Caco-2 (cell line): Measurements from ENCODE around the gene NLGN1. TPM values are rescaled to one million over a fixed set of nuclear protein-coding genes. Genes with fewer than 3 reads are reported as not detected.
A peak's percentile ranks its signal among the peaks of the same experiment; 100 is the strongest.

Experiments used
- BruUV-seq: library from RNA; stranded (reverse); fragments of 400-500 nt; replicated peaks from 2 replicates; lab custom pipeline; 2021; lab: Mats Ljungman, UMichigan
- CTCF ChIA-PET: fragments of 300-600 bp; sonication (Branson Sonifier 250); formaldehyde crosslinking; loops from one replicate; lab custom pipeline; 2022; ENCODE audit warnings: antibody characterized with exemption; lab: Charles Lee
- POLR2A ChIA-PET: fragments of 300-600 bp; sonication (Branson Sonifier 250); formaldehyde crosslinking; loops from one replicate; lab custom pipeline; 2022; ENCODE audit warnings: antibody characterized with exemption; lab: Charles Lee
- DNase-seq, 2 experiments: peaks; one replicate each; pipeline versions ENCODE4 v3.0.0 to v3.0.0-alpha.2; 2020 to 2022
- H3K27me3 ChIP-seq: replicated peaks from 2 replicates; pipeline ENCODE4 v1.6.0; 2011; ENCODE audit warnings: low read length; ENCODE audit not compliant: control insufficient read depth, insufficient read depth
- H3K36me3 ChIP-seq: 2 replicates; pipeline ENCODE4 v1.5.1; 2011; ENCODE audit warnings: low read length; ENCODE audit not compliant: control insufficient read depth, insufficient read depth
- H3K4me1 ChIP-seq: fragments of 250-450 bp; sonication (Bioruptor Pico); 2 replicates; pipeline ENCODE4 v1.5.1; 2020; ENCODE audit warnings: mild to moderate bottlenecking
- H3K4me3 ChIP-seq: 2 replicates; pipeline ENCODE4 v1.5.1; 2011; ENCODE audit warnings: low read depth, mild to moderate bottlenecking, control low read depth, low read length
- H3K9me3 ChIP-seq: fragments of 250-450 bp; sonication (Bioruptor Pico); 2 replicates; pipeline ENCODE4 v1.5.1; 2020; ENCODE audit warnings: mild to moderate bottlenecking, moderate library complexity
- H3K27ac Mint-ChIP-seq: one replicate; pipeline ENCODE4 v1.8.0; 2022; ENCODE audit warnings: mixed read lengths; ENCODE audit not compliant: unreplicated experiment
- H3K27me3 Mint-ChIP-seq: one replicate; pipeline ENCODE4 v1.8.0; 2022; ENCODE audit warnings: mixed read lengths; ENCODE audit not compliant: insufficient read depth, unreplicated experiment
- H3K36me3 Mint-ChIP-seq: one replicate; pipeline ENCODE4 v1.8.0; 2022; ENCODE audit warnings: mild to moderate bottlenecking, mixed read lengths; ENCODE audit not compliant: insufficient read depth, unreplicated experiment
- H3K4me1 Mint-ChIP-seq: one replicate; pipeline ENCODE4 v1.8.0; 2022; ENCODE audit warnings: low read depth, mixed read lengths; ENCODE audit not compliant: unreplicated experiment
- H3K4me3 Mint-ChIP-seq: one replicate; pipeline ENCODE4 v1.8.0; 2022; ENCODE audit warnings: mild to moderate bottlenecking, moderate library complexity, mixed read lengths; ENCODE audit not compliant: unreplicated experiment
- H3K9me3 Mint-ChIP-seq: one replicate; pipeline ENCODE4 v1.8.0; 2022; ENCODE audit warnings: mixed read lengths; ENCODE audit not compliant: unreplicated experiment
- CTCF ChIP-seq, 2 experiments: fragments of 200-600 bp in 1 of 2; IDR thresholded peaks; 1 replicate in 1 of 2; 2 replicates in 1 of 2; pipeline versions ENCODE4 v1.5.1 to v1.8.0; 2011 to 2022; ENCODE audit warnings: antibody characterized with exemption in 1 of 2, control low read depth in 1 of 2, inconsistent platforms in 1 of 2, low read depth in 1 of 2, low read length in 1 of 2, mild to moderate bottlenecking in 1 of 2, moderate library complexity in 1 of 2; ENCODE audit not compliant: insufficient read depth in 1 of 2, severe bottlenecking in 1 of 2, unreplicated experiment in 1 of 2
- intact Hi-C: fragments of 100-400 bp; cut with micrococcal nuclease; formaldehyde crosslinking; loops from one replicate; pipeline ENCODE4 v1.10.0; 2022; ENCODE audit not compliant: unreplicated experiment
- total RNA-seq: library from RNA; stranded (reverse); gene quantifications from 2 replicates; pipeline ENCODE4 v1.2.3, GENCODE V29; 2022

Gene NLGN1
- total RNA-seq, 1 experiment from 2014 or later = not detected

- ChIA-PET CTCF (no interaction called here), POLR2A (no interaction called here)
- Histone ChIP-seq H3K36me3 (no peaks in the 10 kb centered on the region), H3K4me3 (no peak overlapping the region), H3K9me3 (no peaks in the 10 kb centered on the region), H3K27me3 (peaks cover 2% of the 10 kb centered on the region), H3K4me1 (peaks cover 7% of the 10 kb centered on the region; the same call in 1 of the 2 replicates)
- Mint-ChIP-seq H3K9me3 (no peaks in the 10 kb centered on the region), H3K4me3 (peak overlapping the region; percentile 29), H3K36me3 (no peaks in the 10 kb centered on the region), H3K4me1 (peaks cover 18% of the 10 kb centered on the region), H3K27ac (no peak overlapping the region), H3K27me3 (peaks cover 37% of the 10 kb centered on the region)
- intact Hi-C loops = no loop called here
- no peak for DNase-seq
- no peak for TF ChIP-seq CTCF (IDR thresholded peaks at IDR 0.05; ENCODE audit: insufficient read depth in 1 of 2, low read depth in 1 of 2, low read length in 1 of 2, severe bottlenecking in 1 of 2, unreplicated experiment in 1 of 2)
- BruUV-seq = no TSS peak
Measured at GRCh38 chr3:173398111-173398479, 551 bp downstream of the NLGN1 start.

- peaks cover 2% of the 10 kb centered on the region for H3K27me3 ChIP-seq
- no TSS peak for BruUV-seq
- peaks cover 18% of the 10 kb centered on the region for H3K4me1 Mint-ChIP-seq
Measured at GRCh38 chr3:173399044-173399443, 1.5 kb downstream of the NLGN1 start.

DNA sequence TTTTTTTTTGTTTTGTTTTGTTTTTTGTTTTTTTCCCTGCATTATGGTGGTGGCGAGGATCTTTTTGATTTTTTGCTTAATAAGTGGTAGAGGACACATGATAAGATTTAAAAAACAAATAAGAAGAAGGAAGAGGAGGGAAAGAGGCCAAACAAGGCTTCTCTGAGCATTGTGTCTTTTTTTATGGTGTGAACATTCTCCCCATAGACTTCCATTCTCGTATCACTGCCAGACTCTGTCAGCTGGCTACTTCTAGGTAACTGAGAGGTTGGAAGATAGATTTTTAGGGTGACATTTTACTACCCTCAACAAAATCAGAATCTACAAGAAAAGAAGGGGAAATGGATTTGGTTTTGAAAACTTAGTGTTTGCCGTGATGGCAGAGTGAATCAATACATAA, 3.8 kb downstream of the NLGN1 start:
- Mint-ChIP-seq H3K4me3 (no peak overlapping the region), H3K27ac (no peak overlapping the region)
- no TSS peak for BruUV-seq

More at GRCh38 chr3:173399044-173399443, 1.5 kb downstream of the NLGN1 start:
- ChIA-PET POLR2A (no interaction called here), CTCF (no interaction called here)
- Mint-ChIP-seq H3K4me3 (no peak overlapping the region), H3K27me3 (peaks cover 35% of the 10 kb centered on the region), H3K27ac (no peak overlapping the region), H3K36me3 (no peaks in the 10 kb centered on the region), H3K9me3 (no peaks in the 10 kb centered on the region)
- H3K4me3 ChIP-seq = no peak overlapping the region
- H3K9me3 ChIP-seq = no peaks in the 10 kb centered on the region
- intact Hi-C loops = no loop called here
- H3K4me1 ChIP-seq = peaks cover 7% of the 10 kb centered on the region; the same call in 1 of the 2 replicates
- H3K36me3 ChIP-seq = no peaks in the 10 kb centered on the region
- no peak for TF ChIP-seq CTCF (IDR thresholded peaks at IDR 0.05; ENCODE audit: insufficient read depth in 1 of 2, low read depth in 1 of 2, low read length in 1 of 2, severe bottlenecking in 1 of 2, unreplicated experiment in 1 of 2)
- DNase-seq = no peak

More for the DNA sequence above, 3.8 kb downstream of the NLGN1 start:
- POLR2A ChIA-PET = no interaction called here
- H3K9me3 ChIP-seq = no peaks in the 10 kb centered on the region
- no peaks in the 10 kb centered on the region for H3K9me3 Mint-ChIP-seq
- CTCF ChIA-PET = no interaction called here
- TF ChIP-seq CTCF (IDR thresholded peaks at IDR 0.05; ENCODE audit: insufficient read depth in 1 of 2, low read depth in 1 of 2, low read length in 1 of 2, severe bottlenecking in 1 of 2, unreplicated experiment in 1 of 2) = no peak
- no peaks in the 10 kb centered on the region for H3K36me3 ChIP-seq
- intact Hi-C loops = no loop called here
- H3K4me1 ChIP-seq = no peaks in the 10 kb centered on the region
- no peaks in the 10 kb centered on the region for H3K36me3 Mint-ChIP-seq
- peaks cover 11% of the 10 kb centered on the region for H3K4me1 Mint-ChIP-seq
- peaks cover 2% of the 10 kb centered on the region for H3K27me3 ChIP-seq
- no peak overlapping the region for H3K4me3 ChIP-seq
- H3K27me3 Mint-ChIP-seq = peaks cover 26% of the 10 kb centered on the region
- DNase-seq = no peak
